Gastrocnemius medialis (tissue), 4 donors: ENCODE measurements around the gene SFXN3.

Source experiments
- CTCF ChIP-seq, 5 experiments: fragments of 450-650 bp in 3 of 5; fragments of 200-600 bp in 2 of 5; sonication (generic) in 2 of 5; IDR thresholded peaks in 4 of 5; conservative IDR thresholded peaks in 1 of 5; 1 replicate in 4 of 5; 2 replicates in 1 of 5; pipeline ENCODE4 v1.5.1; 2016 to 2019; ENCODE audit warnings: antibody characterized with exemption in 5 of 5, mild to moderate bottlenecking in 3 of 5, moderate library complexity in 3 of 5
- POLR2A ChIP-seq, 2 donors: fragments of 450-650 bp; IDR thresholded peaks; one replicate each; pipeline ENCODE4 v1.6.1; 2017; ENCODE audit warnings: antibody characterized with exemption in 2 of 2, mild to moderate bottlenecking in 2 of 2, moderate library complexity in 2 of 2

GRCh38 chr10:100988166-100988565 lies 42.9 kb upstream of the SFXN3 start:
- no peak for TF ChIP-seq CTCF (IDR thresholded peaks at IDR 0.05 in 4 of 5, conservative IDR thresholded peaks at IDR 0.05 in 1 of 5)
- no peak for TF ChIP-seq POLR2A (IDR thresholded peaks at IDR 0.05)
